ENCODE data around the gene GATA2.

GATA2 gene

DNA sequence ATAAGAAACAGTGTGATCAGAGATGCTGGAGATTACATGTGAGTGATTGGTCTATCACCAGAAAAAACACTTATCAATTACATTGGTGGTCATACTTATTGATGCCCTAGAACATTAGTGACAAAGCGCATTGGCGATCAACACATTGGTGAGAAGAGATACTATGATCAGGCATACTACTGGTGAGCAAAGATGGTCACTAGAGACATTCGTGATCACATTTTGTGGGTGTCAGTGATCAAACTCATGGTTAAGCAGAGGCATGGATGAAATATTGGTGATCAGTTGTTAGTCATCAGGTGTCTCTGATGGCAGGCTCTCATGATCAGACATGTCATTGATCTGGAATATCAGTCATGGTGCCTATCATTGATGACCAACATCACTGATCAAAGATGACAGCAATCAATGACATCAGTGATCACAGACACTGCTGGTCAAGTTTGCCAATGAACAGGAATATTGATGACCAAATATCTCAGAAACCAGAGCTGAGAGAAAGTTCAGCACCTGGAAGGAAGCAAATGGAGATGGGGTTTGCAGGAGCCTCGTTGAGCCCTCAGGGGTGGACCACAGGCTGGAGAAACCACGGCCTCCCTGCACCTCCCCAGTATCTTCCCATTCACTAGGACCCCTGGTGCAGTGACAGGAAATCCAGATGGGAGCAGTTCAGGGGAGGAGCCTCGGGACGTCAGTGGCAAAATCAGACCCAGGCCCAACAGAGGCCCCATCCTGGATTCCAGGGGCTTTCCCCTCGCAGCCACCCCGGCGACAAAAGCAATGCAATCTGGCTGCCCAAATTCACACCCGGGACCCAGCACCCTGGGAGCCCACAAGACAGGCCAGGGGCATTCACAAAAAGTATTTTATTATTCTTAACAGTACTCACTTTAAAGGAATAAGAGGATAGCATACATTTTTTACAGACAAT is 14.2 kb downstream of the GATA2 start:
- Histone ChIP-seq H3K4me2 (ENCODE audit: low read length) (no peak overlapping the region), H3K4me1 (ENCODE audit: control insufficient read depth, insufficient read depth, low read length) (peaks cover 11% of the 10 kb centered on the region), H3K27me3 (ENCODE audit: control insufficient read depth, insufficient read depth, low read length) (peaks cover 91% of the 10 kb centered on the region), H3K9me3 (replicated peaks; ENCODE audit: low read length) (no peaks in the 10 kb centered on the region), H3K9ac (ENCODE audit: low read depth, low read length) (no peak overlapping the region), H3K4me3 (ENCODE audit: low read length) (no peak overlapping the region), H3K36me3 (ENCODE audit: insufficient read depth, low read length) (no peaks in the 10 kb centered on the region)

DNA sequence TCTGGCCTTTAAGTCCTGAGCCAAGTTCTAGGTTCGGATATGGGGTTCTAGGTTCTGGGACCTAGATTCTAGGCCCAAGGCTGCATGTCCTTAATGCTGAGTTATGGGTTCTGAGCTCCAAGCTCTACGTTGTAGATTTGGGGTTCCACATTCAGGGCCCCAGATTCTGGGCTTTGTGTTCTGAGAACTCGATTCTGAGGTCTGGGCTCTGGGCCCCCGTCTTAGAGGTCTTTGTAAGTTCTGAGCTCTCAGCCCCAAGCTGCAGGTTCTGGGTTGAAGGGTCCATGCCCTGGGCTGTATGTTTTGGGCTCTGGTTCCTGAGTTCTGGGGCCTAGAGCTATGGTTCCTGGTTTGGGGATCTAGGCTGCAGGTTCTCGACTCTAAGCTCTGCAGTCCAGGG is 16.3 kb downstream of the GATA2 start:
- Histone ChIP-seq H3K9ac (ENCODE audit: low read depth, low read length) (no peak overlapping the region), H3K4me2 (ENCODE audit: low read length) (no peak overlapping the region), H3K36me3 (ENCODE audit: insufficient read depth, low read length) (no peaks in the 10 kb centered on the region), H3K4me3 (ENCODE audit: low read length) (no peak overlapping the region), H3K27me3 (ENCODE audit: control insufficient read depth, insufficient read depth, low read length) (peaks cover 95% of the 10 kb centered on the region), H3K4me1 (ENCODE audit: control insufficient read depth, insufficient read depth, low read length) (no peaks in the 10 kb centered on the region), H3K9me3 (replicated peaks; ENCODE audit: low read length) (no peaks in the 10 kb centered on the region)

DNA sequence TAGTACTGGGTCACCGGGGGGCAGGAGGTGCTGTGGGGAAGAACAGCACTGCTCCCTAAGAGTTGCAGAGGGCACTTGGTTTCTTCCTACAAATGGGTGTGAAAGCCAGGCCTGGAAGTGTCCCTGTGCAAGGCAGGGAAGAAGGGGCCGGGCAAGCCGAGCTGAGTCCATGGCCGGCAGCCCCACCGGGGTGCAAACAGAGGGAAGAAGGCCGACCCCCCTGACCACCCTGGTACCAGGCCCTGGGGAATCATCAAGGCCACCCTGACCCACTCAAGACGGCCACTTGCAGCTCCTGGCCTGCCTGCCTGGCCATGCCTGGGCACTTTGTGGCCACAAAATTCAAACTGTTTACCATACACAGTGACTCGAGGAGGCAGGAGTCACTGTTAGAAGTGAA is 17.6 kb downstream of the GATA2 start:
- peaks cover 96% of the 10 kb centered on the region for H3K27me3 ChIP-seq (ENCODE audit: control insufficient read depth, insufficient read depth, low read length)

GRCh38 chr3:128473737-128474136 is 19.3 kb downstream of the GATA2 start:
- no peak overlapping the region for H3K4me3 ChIP-seq (ENCODE audit: low read length)
- H3K4me1 ChIP-seq (ENCODE audit: control insufficient read depth, insufficient read depth, low read length): no peaks in the 10 kb centered on the region
- no peaks in the 10 kb centered on the region for H3K36me3 ChIP-seq (ENCODE audit: insufficient read depth, low read length)
- H3K4me2 ChIP-seq (ENCODE audit: low read length): no peak overlapping the region
- H3K27me3 ChIP-seq (ENCODE audit: control insufficient read depth, insufficient read depth, low read length): peaks cover 90% of the 10 kb centered on the region
- no peaks in the 10 kb centered on the region for H3K9me3 ChIP-seq (replicated peaks; ENCODE audit: low read length)
- no peak overlapping the region for H3K9ac ChIP-seq (ENCODE audit: low read depth, low read length)

More for the DNA sequence above, 17.6 kb downstream of the GATA2 start:
- Histone ChIP-seq H3K4me3 (ENCODE audit: low read length) (no peak overlapping the region), H3K4me2 (ENCODE audit: low read length) (no peak overlapping the region), H3K9ac (ENCODE audit: low read depth, low read length) (no peak overlapping the region), H3K36me3 (ENCODE audit: insufficient read depth, low read length) (no peaks in the 10 kb centered on the region), H3K4me1 (ENCODE audit: control insufficient read depth, insufficient read depth, low read length) (no peaks in the 10 kb centered on the region), H3K9me3 (replicated peaks; ENCODE audit: low read length) (no peaks in the 10 kb centered on the region)

DNA sequence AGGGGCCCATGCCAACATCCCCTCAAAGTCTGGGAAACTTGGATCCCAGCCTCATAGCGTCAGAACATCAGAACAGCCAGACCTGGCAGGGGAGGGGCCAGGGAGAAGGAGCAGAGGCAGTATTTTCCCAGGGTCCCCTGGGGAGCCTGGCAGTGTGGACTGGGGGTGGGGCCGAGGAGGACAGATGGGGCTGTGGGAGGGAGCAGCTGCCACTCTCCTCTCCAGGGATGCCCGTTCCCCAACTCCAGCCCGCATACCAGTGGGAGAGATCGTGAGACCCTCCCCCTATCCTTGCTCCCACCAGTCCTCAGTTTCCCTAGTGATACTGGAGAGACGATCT is 19.9 kb downstream of the GATA2 start:
- Histone ChIP-seq H3K4me2 (ENCODE audit: low read length) (no peak overlapping the region), H3K4me3 (ENCODE audit: low read length) (no peak overlapping the region), H3K9ac (ENCODE audit: low read depth, low read length) (no peak overlapping the region), H3K9me3 (replicated peaks; ENCODE audit: low read length) (no peaks in the 10 kb centered on the region), H3K27me3 (ENCODE audit: control insufficient read depth, insufficient read depth, low read length) (peaks cover 86% of the 10 kb centered on the region), H3K36me3 (ENCODE audit: insufficient read depth, low read length) (no peaks in the 10 kb centered on the region), H3K4me1 (ENCODE audit: control insufficient read depth, insufficient read depth, low read length) (no peaks in the 10 kb centered on the region)

DNA sequence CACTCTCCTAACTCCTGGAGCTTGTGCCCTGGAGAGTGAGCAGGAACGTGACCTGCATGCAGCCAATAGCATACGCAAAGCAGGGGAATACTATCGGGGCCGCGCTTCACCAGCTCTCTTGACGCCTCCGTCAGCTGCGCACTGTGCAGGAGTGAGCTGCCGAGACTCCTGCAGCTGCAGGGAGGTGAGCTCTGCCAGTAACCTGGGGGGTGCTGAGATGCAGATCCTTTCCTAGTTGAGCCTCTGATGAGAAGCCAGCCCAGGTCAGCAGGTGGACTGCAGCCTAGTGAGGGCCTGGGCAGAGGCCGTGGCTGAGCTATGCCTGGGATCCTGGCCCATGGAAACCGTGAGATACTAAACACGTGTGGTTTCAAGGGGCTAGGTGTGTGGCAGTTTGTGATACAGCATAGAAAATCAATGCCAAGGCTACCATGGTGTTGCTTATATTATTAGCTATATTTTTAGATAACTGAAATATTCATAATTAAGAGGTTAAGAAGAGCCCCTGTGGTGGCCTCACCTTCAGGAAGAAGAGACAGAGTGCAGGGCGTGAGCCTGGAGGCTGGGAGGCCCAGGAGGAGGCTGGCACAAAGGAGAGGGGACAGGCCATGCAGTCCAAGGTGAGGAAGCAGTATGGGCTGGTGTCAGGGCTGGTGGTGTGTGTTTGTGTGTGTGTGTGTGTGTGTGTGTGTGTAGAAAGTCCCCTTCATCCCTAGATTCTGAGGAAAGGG is 20.4 kb downstream of the GATA2 start:
- Histone ChIP-seq H3K9me3 (replicated peaks; ENCODE audit: low read length) (no peaks in the 10 kb centered on the region), H3K4me2 (ENCODE audit: low read length) (no peak overlapping the region), H3K9ac (ENCODE audit: low read depth, low read length) (no peak overlapping the region), H3K36me3 (ENCODE audit: insufficient read depth, low read length) (no peaks in the 10 kb centered on the region), H3K4me1 (ENCODE audit: control insufficient read depth, insufficient read depth, low read length) (no peaks in the 10 kb centered on the region), H3K27me3 (ENCODE audit: control insufficient read depth, insufficient read depth, low read length) (peaks cover 86% of the 10 kb centered on the region), H3K4me3 (ENCODE audit: low read length) (no peak overlapping the region)

- peaks cover 84% of the 10 kb centered on the region for H3K27me3 ChIP-seq (ENCODE audit: control insufficient read depth, insufficient read depth, low read length)
- no peaks in the 10 kb centered on the region for H3K36me3 ChIP-seq (ENCODE audit: insufficient read depth, low read length)
- H3K9me3 ChIP-seq (replicated peaks; ENCODE audit: low read length): no peaks in the 10 kb centered on the region
- no peak overlapping the region for H3K4me2 ChIP-seq (ENCODE audit: low read length)
- H3K4me1 ChIP-seq (ENCODE audit: control insufficient read depth, insufficient read depth, low read length): no peaks in the 10 kb centered on the region
- H3K9ac ChIP-seq (ENCODE audit: low read depth, low read length): no peak overlapping the region
- H3K4me3 ChIP-seq (ENCODE audit: low read length): no peak overlapping the region
Observed at GRCh38 chr3:128471720-128472119, 21.3 kb downstream of the GATA2 start.

DNA sequence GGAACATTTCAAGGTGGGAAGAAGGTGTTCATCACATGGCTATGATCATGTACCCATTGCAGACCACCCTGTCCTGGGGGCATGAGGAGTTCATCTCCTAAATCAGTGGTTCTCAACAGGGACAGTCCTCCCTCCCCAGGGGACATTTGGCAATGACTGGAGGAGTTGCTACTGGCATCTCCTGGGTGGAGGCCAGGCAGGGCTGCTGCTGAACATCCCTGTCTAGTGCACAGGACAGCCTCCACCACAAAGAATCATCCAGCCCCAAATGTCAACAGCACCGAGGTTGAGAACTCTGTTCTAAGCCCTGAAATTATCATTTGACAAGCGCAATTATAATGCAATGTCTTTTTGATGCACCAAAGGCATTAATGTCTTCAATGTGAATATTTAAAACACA is 21.9 kb downstream of the GATA2 start:
- Histone ChIP-seq H3K36me3 (ENCODE audit: insufficient read depth, low read length) (no peaks in the 10 kb centered on the region), H3K4me3 (ENCODE audit: low read length) (no peak overlapping the region), H3K9me3 (replicated peaks; ENCODE audit: low read length) (no peaks in the 10 kb centered on the region), H3K4me1 (ENCODE audit: control insufficient read depth, insufficient read depth, low read length) (no peaks in the 10 kb centered on the region), H3K27me3 (ENCODE audit: control insufficient read depth, insufficient read depth, low read length) (peaks cover 78% of the 10 kb centered on the region), H3K9ac (ENCODE audit: low read depth, low read length) (no peak overlapping the region), H3K4me2 (ENCODE audit: low read length) (no peak overlapping the region)

GRCh38 chr3:128470134-128470899 is 22.7 kb downstream of the GATA2 start:
- H3K4me3 ChIP-seq (ENCODE audit: low read length): no peak overlapping the region
- H3K4me2 ChIP-seq (ENCODE audit: low read length): no peak overlapping the region
- H3K27me3 ChIP-seq (ENCODE audit: control insufficient read depth, insufficient read depth, low read length): peaks cover 77% of the 10 kb centered on the region
- no peak overlapping the region for H3K9ac ChIP-seq (ENCODE audit: low read depth, low read length)
- H3K4me1 ChIP-seq (ENCODE audit: control insufficient read depth, insufficient read depth, low read length): no peaks in the 10 kb centered on the region
- H3K36me3 ChIP-seq (ENCODE audit: insufficient read depth, low read length): no peaks in the 10 kb centered on the region
- H3K9me3 ChIP-seq (replicated peaks; ENCODE audit: low read length): no peaks in the 10 kb centered on the region

DNA sequence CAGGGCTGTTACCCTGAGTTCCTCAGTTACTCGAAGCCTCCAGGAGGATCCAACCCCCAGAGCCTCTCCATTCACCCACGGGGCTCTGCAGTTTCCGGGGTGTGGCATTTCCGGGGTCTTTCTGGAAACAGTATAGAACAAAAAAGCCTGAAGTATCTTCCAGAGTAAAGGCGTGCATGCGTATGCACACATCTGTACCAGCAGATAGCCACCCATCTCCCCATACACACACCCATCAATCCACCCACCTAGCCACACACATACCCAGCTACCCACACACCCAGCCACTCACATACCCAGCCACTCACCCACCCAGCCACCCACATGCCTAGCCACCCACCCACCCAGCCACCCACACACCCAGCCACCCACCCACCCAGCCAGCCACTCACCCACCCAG is 23.4 kb downstream of the GATA2 start:
- Histone ChIP-seq H3K4me1 (ENCODE audit: control insufficient read depth, insufficient read depth, low read length) (no peaks in the 10 kb centered on the region), H3K9me3 (replicated peaks; ENCODE audit: low read length) (no peaks in the 10 kb centered on the region), H3K36me3 (ENCODE audit: insufficient read depth, low read length) (no peaks in the 10 kb centered on the region)

GRCh38 chr3:128468791-128469527 is 24.0 kb downstream of the GATA2 start:
- Histone ChIP-seq H3K9ac (ENCODE audit: low read depth, low read length) (no peak overlapping the region), H3K27me3 (ENCODE audit: control insufficient read depth, insufficient read depth, low read length) (peaks cover 76% of the 10 kb centered on the region)

More for the DNA sequence above, 23.4 kb downstream of the GATA2 start:
- H3K4me3 ChIP-seq (ENCODE audit: low read length): no peak overlapping the region
- no peak overlapping the region for H3K9ac ChIP-seq (ENCODE audit: low read depth, low read length)
- no peak overlapping the region for H3K4me2 ChIP-seq (ENCODE audit: low read length)
- peaks cover 76% of the 10 kb centered on the region for H3K27me3 ChIP-seq (ENCODE audit: control insufficient read depth, insufficient read depth, low read length)

More at GRCh38 chr3:128468791-128469527, 24.0 kb downstream of the GATA2 start:
- H3K36me3 ChIP-seq (ENCODE audit: insufficient read depth, low read length): no peaks in the 10 kb centered on the region
- no peak overlapping the region for H3K4me2 ChIP-seq (ENCODE audit: low read length)
- no peaks in the 10 kb centered on the region for H3K4me1 ChIP-seq (ENCODE audit: control insufficient read depth, insufficient read depth, low read length)
- H3K9me3 ChIP-seq (replicated peaks; ENCODE audit: low read length): no peaks in the 10 kb centered on the region
- no peak overlapping the region for H3K4me3 ChIP-seq (ENCODE audit: low read length)

All from skeletal muscle satellite cell (primary cell).